ENCODE results near the gene SMYD3.

The SMYD3 gene

DNA sequence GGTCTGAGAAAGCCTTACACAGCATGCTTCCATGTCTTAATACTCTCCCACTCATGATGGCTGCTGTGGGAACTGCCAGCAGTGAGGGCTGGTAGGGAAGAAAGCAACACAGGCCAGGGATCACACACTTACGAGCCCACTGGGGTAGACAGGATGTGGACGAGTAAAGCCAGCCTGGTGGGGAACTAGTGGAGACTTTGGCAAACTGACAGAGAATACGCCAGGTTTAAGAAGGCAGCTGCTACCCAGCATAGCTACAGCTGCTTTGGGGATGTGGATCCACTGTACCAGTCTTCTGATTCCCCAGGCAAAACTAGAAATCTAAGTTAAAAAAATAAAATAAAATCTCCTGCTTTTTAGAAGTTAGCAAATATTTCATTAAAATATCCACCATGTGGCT lies 664.0 kb downstream of the SMYD3 start:
- Histone ChIP-seq H3K4me3 (ENCODE audit: low read length in 2 of 2) (no peak overlapping the region), H3K36me3 (ENCODE audit: control insufficient read depth in 2 of 2, insufficient read depth in 2 of 2, low read length in 2 of 2) (no peaks in the 10 kb centered on the region), H3K27me3 (ENCODE audit: control insufficient read depth in 2 of 2, insufficient read depth in 2 of 2, low read length in 2 of 2) (no peaks in the 10 kb centered on the region), H3K9ac (ENCODE audit: low read depth in 1 of 2, low read length in 2 of 2) (no peak overlapping the region), H3K9me3 (ENCODE audit: control insufficient read depth in 2 of 2, low read length in 2 of 2) (no peaks in the 10 kb centered on the region), H3K4me1 (ENCODE audit: control insufficient read depth in 2 of 2, insufficient read depth in 2 of 2, low read length in 2 of 2) (no peaks in the 10 kb centered on the region), H3K27ac (ENCODE audit: low read depth in 2 of 2, low read length in 2 of 2) (no peak overlapping the region)

DNA sequence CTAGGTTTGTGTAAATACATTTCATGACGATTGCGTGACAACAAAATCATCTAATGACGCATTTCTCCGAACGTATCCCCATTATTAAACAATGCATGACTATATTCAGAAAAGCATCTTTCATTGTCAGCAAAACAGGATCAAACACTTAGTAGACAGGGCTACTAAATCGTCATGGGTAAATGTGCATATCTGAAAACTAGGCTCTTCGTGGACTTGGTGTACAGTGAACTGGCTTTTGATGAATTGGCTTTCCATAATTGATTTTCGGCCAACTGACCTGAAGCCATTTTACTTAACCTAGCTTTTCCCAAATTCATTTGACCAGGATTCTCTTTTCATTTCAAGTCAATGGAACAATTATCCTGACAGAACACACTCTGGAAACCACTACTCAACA lies 665.0 kb downstream of the SMYD3 start:
- no peaks in the 10 kb centered on the region for H3K9me3 ChIP-seq (ENCODE audit: control insufficient read depth in 2 of 2, low read length in 2 of 2)
- H3K9ac ChIP-seq (ENCODE audit: low read depth in 1 of 2, low read length in 2 of 2) = no peak overlapping the region
- no peaks in the 10 kb centered on the region for H3K27me3 ChIP-seq (ENCODE audit: control insufficient read depth in 2 of 2, insufficient read depth in 2 of 2, low read length in 2 of 2)
- no peaks in the 10 kb centered on the region for H3K4me1 ChIP-seq (ENCODE audit: control insufficient read depth in 2 of 2, insufficient read depth in 2 of 2, low read length in 2 of 2)
- H3K4me3 ChIP-seq (ENCODE audit: low read length in 2 of 2) = no peak overlapping the region
- no peak overlapping the region for H3K27ac ChIP-seq (ENCODE audit: low read depth in 2 of 2, low read length in 2 of 2)
- H3K36me3 ChIP-seq (ENCODE audit: control insufficient read depth in 2 of 2, insufficient read depth in 2 of 2, low read length in 2 of 2) = no peaks in the 10 kb centered on the region

DNA sequence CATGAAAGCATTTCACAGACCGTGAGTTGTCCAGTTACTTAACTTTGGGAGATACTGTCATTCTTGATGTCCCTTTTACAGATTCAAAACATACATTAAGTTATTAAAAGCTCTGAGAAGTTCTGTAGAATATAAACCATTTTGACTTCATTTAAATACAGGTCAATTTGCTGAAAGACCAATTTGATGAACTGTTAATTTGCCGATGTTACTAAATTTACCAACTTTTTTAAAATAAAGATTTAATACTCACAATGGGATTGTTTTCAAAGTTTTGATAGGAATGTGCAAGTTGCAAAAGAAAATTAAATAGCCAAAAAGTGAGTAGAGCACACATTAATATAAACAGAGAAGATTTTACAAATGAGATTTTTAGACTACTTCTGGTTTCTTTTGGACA lies 666.1 kb downstream of the SMYD3 start:
- Histone ChIP-seq H3K4me1 (ENCODE audit: control insufficient read depth in 2 of 2, insufficient read depth in 2 of 2, low read length in 2 of 2) (no peaks in the 10 kb centered on the region), H3K27ac (ENCODE audit: low read depth in 2 of 2, low read length in 2 of 2) (no peak overlapping the region), H3K9me3 (ENCODE audit: control insufficient read depth in 2 of 2, low read length in 2 of 2) (no peaks in the 10 kb centered on the region), H3K4me3 (ENCODE audit: low read length in 2 of 2) (no peak overlapping the region), H3K36me3 (ENCODE audit: control insufficient read depth in 2 of 2, insufficient read depth in 2 of 2, low read length in 2 of 2) (no peaks in the 10 kb centered on the region), H3K9ac (ENCODE audit: low read depth in 1 of 2, low read length in 2 of 2) (no peak overlapping the region), H3K27me3 (ENCODE audit: control insufficient read depth in 2 of 2, insufficient read depth in 2 of 2, low read length in 2 of 2) (no peaks in the 10 kb centered on the region)

DNA sequence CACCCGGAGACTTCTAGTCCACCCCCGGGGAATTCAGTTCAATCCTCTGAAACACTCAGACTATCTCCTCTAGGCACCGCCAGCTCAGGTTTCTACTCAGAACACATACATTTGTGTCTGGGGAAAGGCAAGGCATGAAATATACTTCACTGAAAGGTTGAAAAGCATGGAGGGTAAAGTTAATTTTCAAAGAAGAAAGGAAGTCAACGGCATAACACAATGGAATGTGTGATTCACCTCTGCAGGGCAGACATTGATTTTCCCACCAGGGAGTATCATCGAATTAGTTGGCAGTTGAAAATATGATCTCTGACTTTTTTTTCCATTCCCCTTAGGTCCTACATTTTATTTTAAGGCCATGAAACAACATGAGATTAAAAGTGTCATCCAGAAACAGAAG lies 669.4 kb downstream of the SMYD3 start:
- Histone ChIP-seq H3K4me3 (ENCODE audit: low read length in 2 of 2) (no peak overlapping the region), H3K27me3 (ENCODE audit: control insufficient read depth in 2 of 2, insufficient read depth in 2 of 2, low read length in 2 of 2) (no peaks in the 10 kb centered on the region), H3K36me3 (ENCODE audit: control insufficient read depth in 2 of 2, insufficient read depth in 2 of 2, low read length in 2 of 2) (no peaks in the 10 kb centered on the region), H3K4me1 (ENCODE audit: control insufficient read depth in 2 of 2, insufficient read depth in 2 of 2, low read length in 2 of 2) (no peaks in the 10 kb centered on the region), H3K9ac (ENCODE audit: low read depth in 1 of 2, low read length in 2 of 2) (no peak overlapping the region), H3K27ac (ENCODE audit: low read depth in 2 of 2, low read length in 2 of 2) (no peak overlapping the region), H3K9me3 (ENCODE audit: control insufficient read depth in 2 of 2, low read length in 2 of 2) (no peaks in the 10 kb centered on the region)

DNA sequence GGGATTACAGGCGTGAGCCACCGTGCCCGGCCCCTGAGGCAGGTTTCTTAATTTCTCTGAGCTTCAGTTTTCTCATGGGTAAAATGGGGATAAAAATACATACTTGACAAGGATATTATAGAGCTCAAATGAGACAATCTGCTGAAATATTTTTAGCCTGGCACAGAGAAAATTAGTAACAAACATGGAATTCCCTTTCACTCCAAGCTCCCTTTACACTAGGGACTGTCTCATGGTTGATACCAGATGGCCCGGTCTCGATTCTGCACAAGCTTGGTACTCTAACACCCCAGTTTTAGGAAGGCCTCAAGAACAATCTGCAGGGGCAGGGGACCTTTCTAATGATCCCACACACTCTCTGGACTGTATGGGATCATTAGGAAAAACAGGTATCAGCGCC lies 671.7 kb downstream of the SMYD3 start:
- Histone ChIP-seq H3K9ac (ENCODE audit: low read depth in 1 of 2, low read length in 2 of 2) (no peak overlapping the region), H3K27me3 (ENCODE audit: control insufficient read depth in 2 of 2, insufficient read depth in 2 of 2, low read length in 2 of 2) (no peaks in the 10 kb centered on the region), H3K4me3 (ENCODE audit: low read length in 2 of 2) (no peak overlapping the region), H3K36me3 (ENCODE audit: control insufficient read depth in 2 of 2, insufficient read depth in 2 of 2, low read length in 2 of 2) (no peaks in the 10 kb centered on the region), H3K4me1 (ENCODE audit: control insufficient read depth in 2 of 2, insufficient read depth in 2 of 2, low read length in 2 of 2) (no peaks in the 10 kb centered on the region), H3K9me3 (ENCODE audit: control insufficient read depth in 2 of 2, low read length in 2 of 2) (no peaks in the 10 kb centered on the region), H3K27ac (ENCODE audit: low read depth in 2 of 2, low read length in 2 of 2) (no peak overlapping the region)

DNA sequence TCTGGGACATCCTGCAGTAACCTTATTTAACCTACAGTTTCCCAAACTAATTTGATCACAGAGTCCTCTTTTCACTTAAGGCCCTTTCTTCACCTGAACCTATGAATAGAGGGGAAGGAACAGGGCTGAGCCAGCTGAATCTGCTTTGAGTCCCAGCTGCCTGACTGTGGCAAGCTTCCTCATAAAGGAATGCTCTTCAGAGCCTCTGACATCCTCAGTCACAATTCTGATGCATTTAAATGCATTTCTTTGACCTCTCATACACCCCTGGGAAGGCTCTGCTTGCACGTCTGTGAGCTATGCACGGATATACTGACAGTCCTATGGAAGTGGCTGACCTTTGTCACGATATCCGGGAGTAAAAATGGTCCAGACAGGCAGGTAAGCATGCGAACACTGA lies 673.1 kb downstream of the SMYD3 start:
- H3K4me1 ChIP-seq (ENCODE audit: control insufficient read depth in 2 of 2, insufficient read depth in 2 of 2, low read length in 2 of 2) = no peaks in the 10 kb centered on the region
- H3K4me3 ChIP-seq (ENCODE audit: low read length in 2 of 2) = no peak overlapping the region
- H3K27me3 ChIP-seq (ENCODE audit: control insufficient read depth in 2 of 2, insufficient read depth in 2 of 2, low read length in 2 of 2) = no peaks in the 10 kb centered on the region

DNA sequence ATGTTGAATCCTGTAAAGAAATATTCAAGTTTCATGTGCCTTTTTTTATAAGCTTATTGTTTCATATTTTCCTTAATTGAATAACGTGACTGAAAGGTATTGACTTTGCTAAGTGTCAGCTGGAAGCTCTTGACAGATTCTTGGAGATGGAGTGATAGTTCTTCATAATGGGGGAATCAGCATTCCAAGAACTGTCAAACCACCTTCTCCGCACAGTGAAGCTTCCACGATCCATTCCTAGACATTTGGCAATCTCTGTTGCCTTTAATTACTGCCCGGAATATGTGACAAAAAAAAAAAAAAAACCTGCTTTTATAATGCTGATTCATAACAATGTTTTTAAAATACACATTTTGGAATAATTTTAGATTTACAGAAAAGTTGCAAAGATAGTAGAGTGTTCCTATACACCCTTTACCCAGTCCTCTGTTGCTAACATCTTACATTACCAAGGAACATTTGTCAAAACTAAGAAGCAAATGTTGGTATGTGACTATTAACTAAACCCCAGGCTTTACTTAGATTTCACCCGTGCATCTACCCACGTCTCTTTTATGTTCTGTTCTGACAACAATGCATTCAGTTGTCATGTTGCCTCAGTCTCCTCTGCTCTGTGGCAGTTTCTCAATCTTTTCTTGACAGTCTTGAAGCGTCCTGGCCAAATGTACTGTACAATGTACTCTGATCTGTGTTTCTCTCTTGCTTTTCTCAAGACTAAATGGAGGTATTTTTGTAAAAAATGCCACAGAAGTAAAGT lies 674.1 kb downstream of the SMYD3 start:
- Histone ChIP-seq H3K4me1 (ENCODE audit: control insufficient read depth in 2 of 2, insufficient read depth in 2 of 2, low read length in 2 of 2) (no peaks in the 10 kb centered on the region), H3K27me3 (ENCODE audit: control insufficient read depth in 2 of 2, insufficient read depth in 2 of 2, low read length in 2 of 2) (no peaks in the 10 kb centered on the region), H3K4me3 (ENCODE audit: low read length in 2 of 2) (no peak overlapping the region), H3K36me3 (ENCODE audit: control insufficient read depth in 2 of 2, insufficient read depth in 2 of 2, low read length in 2 of 2) (no peaks in the 10 kb centered on the region), H3K9me3 (ENCODE audit: control insufficient read depth in 2 of 2, low read length in 2 of 2) (no peaks in the 10 kb centered on the region), H3K9ac (ENCODE audit: low read depth in 1 of 2, low read length in 2 of 2) (no peak overlapping the region), H3K27ac (ENCODE audit: low read depth in 2 of 2, low read length in 2 of 2) (no peak overlapping the region)

More for the DNA sequence above, 673.1 kb downstream of the SMYD3 start:
- Histone ChIP-seq H3K27ac (ENCODE audit: low read depth in 2 of 2, low read length in 2 of 2) (no peak overlapping the region), H3K36me3 (ENCODE audit: control insufficient read depth in 2 of 2, insufficient read depth in 2 of 2, low read length in 2 of 2) (no peaks in the 10 kb centered on the region), H3K9me3 (ENCODE audit: control insufficient read depth in 2 of 2, low read length in 2 of 2) (no peaks in the 10 kb centered on the region), H3K9ac (ENCODE audit: low read depth in 1 of 2, low read length in 2 of 2) (no peak overlapping the region)

DNA sequence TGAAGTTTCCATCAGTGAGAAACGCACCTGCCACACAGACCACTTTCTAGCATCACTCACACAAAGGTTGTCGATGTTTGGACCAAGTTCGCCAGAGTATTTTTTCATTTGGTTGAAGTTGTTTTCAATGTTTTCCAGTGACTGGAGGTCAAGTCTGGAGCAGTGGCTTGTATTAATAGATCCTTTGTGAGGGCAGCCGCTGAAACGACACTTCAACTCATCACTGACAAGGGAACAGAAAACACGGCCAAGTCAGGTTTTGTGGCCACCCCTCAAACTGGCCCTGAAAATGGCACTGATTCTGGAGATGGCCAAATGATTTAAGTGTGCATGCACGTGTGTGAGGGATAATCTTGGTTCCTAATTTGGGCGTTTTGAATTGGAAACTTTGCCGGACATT lies 675.6 kb downstream of the SMYD3 start:
- no peaks in the 10 kb centered on the region for H3K36me3 ChIP-seq (ENCODE audit: control insufficient read depth in 2 of 2, insufficient read depth in 2 of 2, low read length in 2 of 2)
- no peaks in the 10 kb centered on the region for H3K4me1 ChIP-seq (ENCODE audit: control insufficient read depth in 2 of 2, insufficient read depth in 2 of 2, low read length in 2 of 2)
- no peak overlapping the region for H3K4me3 ChIP-seq (ENCODE audit: low read length in 2 of 2)
- no peaks in the 10 kb centered on the region for H3K9me3 ChIP-seq (ENCODE audit: control insufficient read depth in 2 of 2, low read length in 2 of 2)
- H3K9ac ChIP-seq (ENCODE audit: low read depth in 1 of 2, low read length in 2 of 2) = no peak overlapping the region
- H3K27me3 ChIP-seq (ENCODE audit: control insufficient read depth in 2 of 2, insufficient read depth in 2 of 2, low read length in 2 of 2) = no peaks in the 10 kb centered on the region
- no peak overlapping the region for H3K27ac ChIP-seq (ENCODE audit: low read depth in 2 of 2, low read length in 2 of 2)

DNA sequence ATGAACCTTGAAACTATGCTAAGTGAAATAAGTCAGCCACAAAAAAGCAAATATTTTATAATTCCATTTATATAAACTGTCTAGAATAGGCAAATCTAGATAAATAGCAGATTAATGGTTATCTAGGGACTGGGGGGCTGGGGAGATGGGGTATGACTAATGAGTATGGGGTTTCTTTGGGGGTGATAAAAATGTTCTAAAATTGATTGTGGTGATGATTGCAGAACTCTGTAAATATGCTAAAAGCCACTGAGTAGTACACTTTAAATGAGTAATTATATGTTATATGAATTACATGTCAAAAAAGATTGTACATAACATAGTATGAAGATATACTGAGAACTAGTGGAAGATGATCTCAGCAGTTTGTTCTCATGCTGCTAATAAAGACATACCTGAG lies 677.3 kb downstream of the SMYD3 start:
- H3K9ac ChIP-seq (ENCODE audit: low read depth in 1 of 2, low read length in 2 of 2) = no peak overlapping the region
- H3K9me3 ChIP-seq (ENCODE audit: control insufficient read depth in 2 of 2, low read length in 2 of 2) = no peaks in the 10 kb centered on the region
- H3K4me1 ChIP-seq (ENCODE audit: control insufficient read depth in 2 of 2, insufficient read depth in 2 of 2, low read length in 2 of 2) = no peaks in the 10 kb centered on the region
- no peaks in the 10 kb centered on the region for H3K27me3 ChIP-seq (ENCODE audit: control insufficient read depth in 2 of 2, insufficient read depth in 2 of 2, low read length in 2 of 2)
- no peaks in the 10 kb centered on the region for H3K36me3 ChIP-seq (ENCODE audit: control insufficient read depth in 2 of 2, insufficient read depth in 2 of 2, low read length in 2 of 2)
- no peak overlapping the region for H3K27ac ChIP-seq (ENCODE audit: low read depth in 2 of 2, low read length in 2 of 2)
- no peak overlapping the region for H3K4me3 ChIP-seq (ENCODE audit: low read length in 2 of 2)

DNA sequence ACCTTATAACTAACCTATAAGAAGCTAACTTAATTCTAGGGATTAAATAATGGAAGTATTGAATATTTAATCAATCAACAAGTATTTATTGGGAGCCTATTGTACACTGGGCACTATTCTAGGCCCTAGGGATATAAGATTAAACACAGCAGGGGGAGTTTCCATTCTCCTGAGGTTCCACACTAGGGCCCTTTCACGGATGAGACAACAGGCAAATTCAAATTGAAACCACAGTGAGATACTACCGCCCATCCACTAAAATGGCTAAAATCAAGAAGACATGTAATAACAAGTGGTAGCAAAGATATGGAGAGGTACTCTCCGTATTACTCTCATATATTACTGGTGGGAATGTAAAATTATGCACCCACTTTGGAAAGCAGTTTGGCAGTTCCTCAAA lies 677.9 kb downstream of the SMYD3 start:
- Histone ChIP-seq H3K9ac (ENCODE audit: low read depth in 1 of 2, low read length in 2 of 2) (no peak overlapping the region), H3K9me3 (ENCODE audit: control insufficient read depth in 2 of 2, low read length in 2 of 2) (no peaks in the 10 kb centered on the region), H3K27ac (ENCODE audit: low read depth in 2 of 2, low read length in 2 of 2) (no peak overlapping the region), H3K4me3 (ENCODE audit: low read length in 2 of 2) (no peak overlapping the region), H3K36me3 (ENCODE audit: control insufficient read depth in 2 of 2, insufficient read depth in 2 of 2, low read length in 2 of 2) (no peaks in the 10 kb centered on the region), H3K27me3 (ENCODE audit: control insufficient read depth in 2 of 2, insufficient read depth in 2 of 2, low read length in 2 of 2) (no peaks in the 10 kb centered on the region), H3K4me1 (ENCODE audit: control insufficient read depth in 2 of 2, insufficient read depth in 2 of 2, low read length in 2 of 2) (no peaks in the 10 kb centered on the region)

DNA sequence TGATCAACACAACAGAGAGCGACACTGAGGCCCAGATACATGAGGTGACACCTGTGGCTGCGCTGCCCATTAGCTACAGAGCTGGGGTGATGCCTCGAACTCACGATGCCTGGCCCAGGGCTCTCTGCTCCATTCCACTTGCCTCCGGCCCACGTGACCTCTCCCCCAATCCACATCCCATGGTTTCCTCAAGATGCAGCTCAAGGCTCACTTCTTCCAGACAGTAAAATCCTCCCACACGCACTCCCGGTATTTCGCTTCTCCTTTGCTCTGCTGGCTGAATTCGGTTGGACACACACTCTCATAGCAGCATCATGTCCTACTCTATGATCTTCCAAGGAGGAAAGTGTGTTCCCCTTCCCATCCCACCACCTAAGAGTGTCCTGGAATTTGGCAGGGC lies 679.8 kb downstream of the SMYD3 start:
- no peaks in the 10 kb centered on the region for H3K9me3 ChIP-seq (ENCODE audit: control insufficient read depth in 2 of 2, low read length in 2 of 2)
- H3K9ac ChIP-seq (ENCODE audit: low read depth in 1 of 2, low read length in 2 of 2) = no peak overlapping the region
- H3K36me3 ChIP-seq (ENCODE audit: control insufficient read depth in 2 of 2, insufficient read depth in 2 of 2, low read length in 2 of 2) = no peaks in the 10 kb centered on the region
- H3K27ac ChIP-seq (ENCODE audit: low read depth in 2 of 2, low read length in 2 of 2) = no peak overlapping the region
- no peaks in the 10 kb centered on the region for H3K4me1 ChIP-seq (ENCODE audit: control insufficient read depth in 2 of 2, insufficient read depth in 2 of 2, low read length in 2 of 2)
- H3K27me3 ChIP-seq (ENCODE audit: control insufficient read depth in 2 of 2, insufficient read depth in 2 of 2, low read length in 2 of 2) = no peaks in the 10 kb centered on the region
- no peak overlapping the region for H3K4me3 ChIP-seq (ENCODE audit: low read length in 2 of 2)

Measured in mucosa of rectum (tissue), 2 donors.